ENCODE data around the gene PAQR5. TPM values are rescaled to one million over a fixed set of nuclear protein-coding genes. Genes with fewer than 3 reads are reported as not detected.
"Not testable (repeated sequence)": the region's sequence is repeated elsewhere in the genome, so short reads cannot be mapped to it uniquely, and the experiment has no call there.

The PAQR5 gene
- total RNA-seq, 1 donor, result 1.3 TPM

- DNase-seq (ENCODE audit: low read depth), result no peak
- no peak for TF ChIP-seq CTCF (IDR thresholded peaks at IDR 0.05; ENCODE audit: insufficient read depth, low read depth, low read length)
- no peak overlapping the region for H3K4me3 ChIP-seq (ENCODE audit: low read depth, low read length)
These were observed 40.0 kb downstream of the PAQR5 start for GRCh38 chr15:69338535-69339213.

GRCh38 chr15:69339214-69339543 lies 40.5 kb downstream of the PAQR5 start:
- H3K4me3 ChIP-seq (ENCODE audit: low read depth, low read length); DNase-seq (ENCODE audit: low read depth): not testable (repeated sequence)

DNA sequence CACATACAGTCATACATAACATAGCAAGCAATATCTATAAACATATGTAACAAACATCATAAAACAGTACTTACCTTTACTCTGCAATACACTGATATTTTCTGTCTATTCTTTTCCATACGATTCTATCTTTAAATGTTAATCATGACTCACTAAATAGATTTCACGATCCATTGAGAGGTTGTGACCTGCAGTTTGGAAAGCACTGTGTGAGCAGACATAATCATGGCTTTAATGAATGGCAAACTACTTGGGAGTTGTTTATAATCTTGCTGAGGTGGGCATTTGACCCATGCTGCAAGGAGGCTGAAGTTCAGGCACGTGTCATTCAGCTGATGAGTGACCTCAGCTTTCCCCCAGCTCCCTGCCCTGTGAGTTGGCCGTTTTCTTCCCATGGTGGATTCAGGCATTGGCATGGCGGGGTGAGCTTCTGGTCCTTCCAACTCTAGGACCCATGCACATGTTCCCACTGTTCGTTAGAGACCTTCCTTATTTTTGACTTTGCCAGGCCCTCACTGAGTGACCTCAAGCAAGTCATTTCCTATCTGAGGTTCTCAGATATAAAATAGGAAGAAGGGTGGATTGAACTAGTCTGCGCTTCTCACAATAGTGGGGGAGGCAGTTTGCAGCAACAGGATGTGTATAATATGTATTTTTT lies 41.7 kb downstream of the PAQR5 start:
- no peak for TF ChIP-seq CTCF (IDR thresholded peaks at IDR 0.05; ENCODE audit: insufficient read depth, low read depth, low read length)
- no peak for DNase-seq (ENCODE audit: low read depth)
- H3K4me3 ChIP-seq (ENCODE audit: low read depth, low read length), result no peak overlapping the region

- no peak for DNase-seq (ENCODE audit: low read depth)
- TF ChIP-seq CTCF (IDR thresholded peaks at IDR 0.05; ENCODE audit: insufficient read depth, low read depth, low read length), result no peak
- H3K4me3 ChIP-seq (ENCODE audit: low read depth, low read length), result no peak overlapping the region
These were observed 42.6 kb downstream of the PAQR5 start for GRCh38 chr15:69341356-69341755.

- no peak for TF ChIP-seq CTCF (IDR thresholded peaks at IDR 0.05; ENCODE audit: insufficient read depth, low read depth, low read length)
- H3K4me3 ChIP-seq (ENCODE audit: low read depth, low read length), result no peak overlapping the region
- peak; percentile 8 for DNase-seq (ENCODE audit: low read depth)
These were observed 43.9 kb downstream of the PAQR5 start for GRCh38 chr15:69342460-69343076.

- H3K4me3 ChIP-seq (ENCODE audit: low read depth, low read length), result no peak overlapping the region
- no peak for TF ChIP-seq CTCF (IDR thresholded peaks at IDR 0.05; ENCODE audit: insufficient read depth, low read depth, low read length)
- DNase-seq (ENCODE audit: low read depth), result no peak
These were observed 44.4 kb downstream of the PAQR5 start for GRCh38 chr15:69343133-69343532.

- TF ChIP-seq CTCF (IDR thresholded peaks at IDR 0.05; ENCODE audit: insufficient read depth, low read depth, low read length), result no peak
- no peak for DNase-seq (ENCODE audit: low read depth)
- no peak overlapping the region for H3K4me3 ChIP-seq (ENCODE audit: low read depth, low read length)
These were observed 45.5 kb downstream of the PAQR5 start for GRCh38 chr15:69344238-69344637.
